Progenitor cell of endocrine pancreas (in vitro differentiated cells): ENCODE measurements around the gene TNFRSF8. TPM values are rescaled to one million over a fixed set of nuclear protein-coding genes. Genes with fewer than 3 reads are reported as not detected.

Source experiments
- DNase-seq: peaks from one replicate; pipeline ENCODE4 v3.0.0; 2021; ENCODE audit warnings: low spot score; ENCODE audit not compliant: unreplicated experiment
- H3K27ac Mint-ChIP-seq: 2 replicates; pipeline ENCODE4 v1.8.0; 2021; ENCODE audit warnings: mild to moderate bottlenecking, moderate library complexity, mixed read lengths
- H3K27me3 Mint-ChIP-seq: 2 replicates; pipeline ENCODE4 v1.8.0; 2021; ENCODE audit warnings: mixed read lengths
- H3K36me3 Mint-ChIP-seq: 2 replicates; pipeline ENCODE4 v1.8.0; 2022; ENCODE audit warnings: mixed read lengths; ENCODE audit not compliant: insufficient read depth
- H3K4me1 Mint-ChIP-seq: 2 replicates; pipeline ENCODE4 v1.8.0; 2021; ENCODE audit warnings: low read depth, mixed read lengths
- H3K4me3 Mint-ChIP-seq: 2 replicates; pipeline ENCODE4 v1.8.0; 2021; ENCODE audit warnings: low read depth, mild to moderate bottlenecking, moderate library complexity, mixed read lengths
- H3K9me3 Mint-ChIP-seq: 2 replicates; pipeline ENCODE4 v1.8.0; 2021; ENCODE audit warnings: low read depth, mixed read lengths
- CTCF ChIP-seq: fragments of 200-600 bp; sonication (generic); IDR thresholded peaks from one replicate; pipeline ENCODE4 v1.5.0; 2021; ENCODE audit warnings: antibody characterized with exemption, mild to moderate bottlenecking; ENCODE audit not compliant: unreplicated experiment
- total RNA-seq: library from RNA; stranded (reverse); gene quantifications from 2 replicates; pipeline ENCODE4 v1.2.1, GENCODE V29; 2021

Gene TNFRSF8
- total RNA-seq, 1 donor from 2014 or later: not detected

DNA sequence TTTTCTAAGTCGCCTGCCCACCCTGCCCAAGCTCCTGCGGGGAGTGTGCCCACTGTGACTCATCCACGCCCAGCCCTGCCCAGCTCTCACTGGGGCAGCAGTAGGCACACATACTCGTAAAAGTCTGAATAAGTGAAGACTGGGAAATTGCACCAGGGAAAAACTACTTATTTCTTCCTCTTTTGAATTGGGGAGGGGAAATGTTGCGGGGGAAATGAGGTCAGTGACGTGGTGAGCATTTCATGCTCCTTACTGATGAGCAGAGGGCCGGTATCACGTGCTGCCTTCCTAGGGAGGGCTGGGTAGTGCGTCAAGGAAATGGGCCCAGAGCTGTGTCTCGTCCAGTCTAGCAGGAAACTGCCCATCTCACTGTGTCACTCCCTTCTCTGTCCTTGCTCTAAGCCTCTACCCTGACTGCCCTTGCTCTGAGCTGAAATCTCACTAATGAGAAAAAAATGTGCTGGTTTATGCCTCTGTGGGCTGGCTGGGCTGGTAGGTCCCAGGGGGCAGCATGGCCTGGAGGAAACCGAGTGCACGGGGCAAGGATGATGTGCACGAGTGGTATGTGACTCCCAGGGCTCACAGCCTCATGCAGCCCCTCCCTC, 90.2 kb downstream of the TNFRSF8 start:
- TF ChIP-seq CTCF: no peak
- Mint-ChIP-seq H3K4me3 (no peak overlapping the region), H3K4me1 (peaks cover 1% of the 10 kb centered on the region), H3K27ac (no peak overlapping the region), H3K9me3 (peaks cover 2% of the 10 kb centered on the region), H3K36me3 (no peaks in the 10 kb centered on the region), H3K27me3 (peaks cover 23% of the 10 kb centered on the region)
- DNase-seq: no peak

DNA sequence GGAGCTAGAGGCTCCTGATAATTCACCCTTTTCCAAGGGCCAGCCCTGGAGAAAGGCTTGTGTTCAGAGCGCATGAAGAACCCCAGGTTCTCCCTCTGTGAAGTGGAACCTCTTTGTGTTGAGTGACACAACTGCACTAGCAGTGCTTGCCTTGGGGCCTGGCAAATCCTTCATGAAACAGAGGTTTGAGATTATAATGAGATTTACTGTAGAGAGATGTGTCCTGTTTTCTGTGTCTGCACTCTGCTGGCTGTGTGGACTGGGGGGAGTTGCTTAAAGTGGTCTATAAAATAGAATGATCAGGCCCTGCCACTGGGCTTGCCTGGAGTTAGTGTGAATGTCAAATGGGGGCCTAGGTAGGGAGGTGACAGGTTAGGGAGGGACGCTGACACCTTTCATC, 92.2 kb downstream of the TNFRSF8 start:
- no peaks in the 10 kb centered on the region for H3K36me3 Mint-ChIP-seq

DNA sequence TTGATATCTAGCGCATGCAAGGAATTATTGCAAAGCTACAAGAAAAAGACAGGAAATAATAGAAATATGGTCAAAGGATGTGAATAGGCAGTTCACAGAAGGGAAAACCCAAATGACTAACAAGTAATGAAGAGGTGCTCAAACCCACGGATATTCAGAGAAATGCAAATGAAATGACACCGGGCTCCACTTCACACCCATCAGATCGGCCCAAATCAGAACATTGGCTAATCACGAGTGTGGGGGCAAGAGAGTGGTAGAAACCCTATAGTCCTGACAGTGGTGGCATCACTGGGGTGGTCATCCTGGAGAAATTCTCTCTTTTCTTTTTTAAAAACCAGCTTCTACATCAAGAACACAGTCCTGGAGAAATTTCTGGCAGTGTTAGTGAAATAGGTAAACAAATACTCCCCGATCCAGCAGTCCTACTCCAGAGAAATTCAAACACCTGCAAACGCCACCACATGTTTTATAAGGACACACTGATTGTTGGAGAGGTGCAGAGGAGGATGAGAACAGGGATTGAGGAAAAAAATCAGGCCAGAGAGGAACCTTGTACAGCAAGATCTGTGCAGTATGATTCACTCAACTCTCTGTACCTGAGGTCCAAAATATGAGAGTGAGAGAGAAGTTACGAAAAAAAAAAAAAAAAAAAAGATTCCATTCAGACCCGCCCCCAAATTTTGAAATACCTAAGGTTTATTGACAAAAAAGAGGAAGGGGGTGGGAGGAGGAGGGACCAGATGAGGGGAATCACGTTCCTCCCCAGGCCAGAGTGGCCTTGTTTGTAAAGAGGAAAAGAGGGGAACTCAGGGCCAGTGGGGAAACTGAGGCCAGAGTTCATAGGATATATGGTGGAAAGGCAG, 94.5 kb downstream of the TNFRSF8 start:
- Mint-ChIP-seq H3K9me3 (no peaks in the 10 kb centered on the region), H3K36me3 (no peaks in the 10 kb centered on the region), H3K4me1 (peaks cover 1% of the 10 kb centered on the region), H3K27me3 (peaks cover 18% of the 10 kb centered on the region), H3K4me3 (no peak overlapping the region), H3K27ac (no peak overlapping the region)
- no peak for DNase-seq
- no peak for TF ChIP-seq CTCF

More for the DNA sequence above, 92.2 kb downstream of the TNFRSF8 start:
- H3K4me1 Mint-ChIP-seq: peaks cover 1% of the 10 kb centered on the region
- H3K4me3 Mint-ChIP-seq: no peak overlapping the region
- peaks cover 27% of the 10 kb centered on the region for H3K27me3 Mint-ChIP-seq
- TF ChIP-seq CTCF: no peak
- no peaks in the 10 kb centered on the region for H3K9me3 Mint-ChIP-seq
- DNase-seq: no peak
- H3K27ac Mint-ChIP-seq: no peak overlapping the region

DNA sequence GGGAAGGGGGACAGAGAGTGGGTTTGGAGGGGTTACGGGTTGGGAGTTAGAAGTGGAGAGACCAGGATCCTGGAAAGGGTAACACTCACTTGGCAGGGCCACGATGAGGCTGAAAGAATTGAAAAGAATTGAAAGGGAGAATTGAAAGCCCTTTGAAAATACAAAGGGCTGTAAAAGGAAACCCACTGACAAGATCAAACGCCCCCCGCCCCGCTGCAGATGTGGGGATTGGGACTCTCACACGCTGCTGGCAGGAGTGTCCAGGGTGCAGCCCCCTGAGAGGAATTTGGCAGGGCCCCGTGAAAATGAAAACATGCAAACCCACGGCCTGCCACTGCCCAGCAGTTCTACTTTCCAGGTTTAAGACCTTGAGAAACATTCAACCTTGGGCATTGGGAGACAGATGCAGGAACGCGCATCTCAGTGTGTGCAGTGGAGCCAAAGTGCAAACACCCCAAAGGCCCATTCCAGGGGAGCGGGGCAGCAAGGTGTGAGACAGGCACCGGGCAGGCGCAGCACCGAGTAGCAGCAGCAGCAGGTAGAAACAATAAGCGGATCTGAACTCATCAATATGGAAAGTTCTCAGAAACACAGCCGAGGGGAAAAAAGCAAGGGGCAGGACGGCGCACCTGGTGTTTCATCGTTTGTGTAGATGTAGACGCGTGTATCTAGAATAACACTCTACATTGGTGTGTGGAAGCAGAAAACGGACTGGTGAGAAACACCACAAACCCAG, 95.4 kb downstream of the TNFRSF8 start:
- TF ChIP-seq CTCF: no peak

DNA sequence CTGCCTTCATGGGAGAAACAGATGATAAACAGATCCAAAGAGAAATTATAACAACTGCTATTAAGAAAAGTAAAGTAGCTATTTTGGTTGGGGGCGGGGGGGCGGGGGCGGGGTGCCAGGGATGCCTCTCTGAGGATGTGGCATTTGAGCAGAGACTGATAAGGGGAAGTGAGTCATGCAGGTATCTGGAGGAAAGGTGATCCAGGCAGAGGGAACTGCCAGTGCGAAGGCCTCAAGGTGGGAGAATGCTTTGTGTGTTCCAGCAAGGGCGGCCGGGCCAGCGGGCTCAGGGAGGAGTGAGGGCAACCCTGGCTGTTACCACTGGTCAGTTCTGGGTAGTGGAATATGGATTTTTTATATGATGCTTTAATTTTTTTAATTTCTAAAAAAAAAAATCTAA, 96.7 kb downstream of the TNFRSF8 start:
- Mint-ChIP-seq H3K27me3 (peaks cover 35% of the 10 kb centered on the region), H3K4me1 (peaks cover 1% of the 10 kb centered on the region), H3K27ac (no peak overlapping the region), H3K36me3 (no peaks in the 10 kb centered on the region), H3K9me3 (no peaks in the 10 kb centered on the region), H3K4me3 (no peak overlapping the region)
- no peak for TF ChIP-seq CTCF
- no peak for DNase-seq

More for the DNA sequence above, 95.4 kb downstream of the TNFRSF8 start:
- Mint-ChIP-seq H3K9me3 (no peaks in the 10 kb centered on the region), H3K4me3 (no peak overlapping the region), H3K4me1 (peaks cover 1% of the 10 kb centered on the region), H3K27me3 (peaks cover 23% of the 10 kb centered on the region), H3K27ac (no peak overlapping the region), H3K36me3 (no peaks in the 10 kb centered on the region)
- DNase-seq: no peak
